Activated CD4-positive, alpha-beta T cell treated with anti-CD3 and anti-CD28 coated beads for 1 hour (primary cell): ENCODE results near the gene RNF7.
A peak's percentile ranks its signal among the peaks of the same experiment; 100 is the strongest.
"Not testable (repeated sequence)": the region's sequence is repeated elsewhere in the genome, so short reads cannot be mapped to it uniquely, and the experiment has no call there.

Experiments
- DNase-seq: peaks from one replicate; pipeline ENCODE4 v3.0.0-alpha.2; 2020

The RNF7 gene

GRCh38 chr3:141783632-141784031 is 45.5 kb downstream of the RNF7 start:
- DNase-seq, result no peak

GRCh38 chr3:141784096-141784495 is 46.0 kb downstream of the RNF7 start:
- no peak for DNase-seq

GRCh38 chr3:141784531-141784930 is 46.4 kb downstream of the RNF7 start:
- no peak for DNase-seq

- DNase-seq, result no peak
These were observed 50.1 kb downstream of the RNF7 start for GRCh38 chr3:141788149-141788548.

GRCh38 chr3:141788750-141789149 is 50.7 kb downstream of the RNF7 start:
- not testable (repeated sequence) for DNase-seq

GRCh38 chr3:141789281-141789680 is 51.2 kb downstream of the RNF7 start:
- DNase-seq, result no peak

- no peak for DNase-seq
These were observed 52.1 kb downstream of the RNF7 start for GRCh38 chr3:141790171-141790570.

- DNase-seq, result no peak
These were observed 54.4 kb downstream of the RNF7 start for GRCh38 chr3:141792495-141792894.

- DNase-seq, result no peak
These were observed 55.6 kb downstream of the RNF7 start for GRCh38 chr3:141793476-141794260.

GRCh38 chr3:141795276-141795675 is 57.2 kb downstream of the RNF7 start:
- DNase-seq, result no peak

- DNase-seq, result no peak
These were observed 57.6 kb downstream of the RNF7 start for GRCh38 chr3:141795741-141796080.

GRCh38 chr3:141796081-141796888 is 58.2 kb downstream of the RNF7 start:
- DNase-seq, result peak; percentile 67
